ENCODE results near the gene MCRIP2.

Gene MCRIP2

GRCh38 chr16:672371-672770 lies 30.7 kb downstream of the MCRIP2 start:
- no peak for DNase-seq

- DNase-seq = no peak
These were observed 31.2 kb downstream of the MCRIP2 start for GRCh38 chr16:672851-673250.

DNA sequence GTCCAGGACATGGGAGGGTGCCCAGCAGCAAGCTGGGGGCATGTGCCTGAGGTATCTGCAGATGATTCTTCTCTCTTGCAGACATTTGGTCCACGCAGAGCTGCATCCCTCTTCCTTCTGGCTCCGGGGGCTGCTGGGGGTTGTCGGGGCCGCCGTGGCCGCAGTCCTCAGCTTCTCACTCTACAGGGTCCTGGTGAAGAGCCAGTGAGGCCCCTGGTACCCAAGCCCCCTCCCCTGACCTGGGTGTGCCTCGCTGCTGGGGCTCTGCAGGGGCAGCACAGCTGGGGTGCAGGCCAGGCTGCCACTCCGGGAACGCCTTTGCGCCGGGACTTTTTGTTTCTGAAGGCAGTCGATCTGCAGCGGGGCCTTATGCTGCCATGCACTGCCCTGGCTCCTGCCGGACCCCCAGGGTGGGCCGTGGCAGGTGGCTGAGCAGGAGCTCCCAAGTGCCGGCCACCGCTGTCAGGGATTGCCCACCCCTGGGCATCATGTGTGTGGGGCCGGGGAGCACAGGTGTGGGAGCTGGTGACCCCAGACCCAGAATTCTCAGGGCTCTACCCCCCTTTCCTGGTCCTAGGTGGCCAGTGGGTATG lies 31.9 kb downstream of the MCRIP2 start:
- no peak for DNase-seq

GRCh38 chr16:674214-674881 lies 32.7 kb downstream of the MCRIP2 start:
- DNase-seq = no peak

- DNase-seq = no peak
These were observed 33.6 kb downstream of the MCRIP2 start, which contains the start of gene RHBDL1 for GRCh38 chr16:674968-675883. Gene RHBDL1 (plus strand): TSS chr16:675671. CDS start chr16:675791, 120 bp downstream.

GRCh38 chr16:675884-676564 lies 34.4 kb downstream of the MCRIP2 start:
- no peak for DNase-seq

DNA sequence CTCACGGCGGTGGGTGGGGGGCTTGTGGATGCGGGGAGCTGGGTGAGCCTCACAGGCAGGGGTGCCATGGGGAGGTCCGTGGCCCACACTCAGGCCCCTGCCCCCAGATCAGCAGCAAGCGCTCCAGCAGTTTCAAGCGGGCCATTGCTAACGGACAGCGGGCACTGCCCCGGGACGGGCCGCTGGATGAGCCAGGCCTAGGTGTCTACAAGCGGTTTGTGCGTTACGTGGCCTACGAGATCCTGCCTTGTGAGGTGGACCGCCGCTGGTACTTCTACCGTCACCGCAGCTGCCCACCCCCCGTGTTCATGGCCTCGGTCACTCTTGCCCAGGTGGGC lies 34.9 kb downstream of the MCRIP2 start:
- DNase-seq = no peak

DNA sequence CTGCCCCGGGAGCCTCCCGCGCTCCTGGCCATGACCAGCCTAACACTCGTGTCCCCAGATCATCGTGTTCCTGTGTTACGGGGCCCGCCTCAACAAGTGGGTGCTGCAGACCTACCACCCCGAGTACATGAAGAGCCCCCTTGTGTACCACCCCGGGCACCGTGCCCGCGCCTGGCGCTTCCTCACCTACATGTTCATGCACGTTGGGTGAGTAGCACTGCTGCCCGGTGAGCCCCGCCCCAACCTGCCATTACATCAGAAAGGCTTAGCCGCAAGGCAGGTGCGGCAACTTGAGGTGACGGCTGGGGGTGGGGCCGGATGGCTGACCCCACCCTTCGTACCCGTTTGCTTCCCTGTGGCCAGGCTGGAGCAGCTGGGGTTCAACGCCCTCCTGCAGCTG lies 35.3 kb downstream of the MCRIP2 start:
- DNase-seq = peak; percentile 87

DNA sequence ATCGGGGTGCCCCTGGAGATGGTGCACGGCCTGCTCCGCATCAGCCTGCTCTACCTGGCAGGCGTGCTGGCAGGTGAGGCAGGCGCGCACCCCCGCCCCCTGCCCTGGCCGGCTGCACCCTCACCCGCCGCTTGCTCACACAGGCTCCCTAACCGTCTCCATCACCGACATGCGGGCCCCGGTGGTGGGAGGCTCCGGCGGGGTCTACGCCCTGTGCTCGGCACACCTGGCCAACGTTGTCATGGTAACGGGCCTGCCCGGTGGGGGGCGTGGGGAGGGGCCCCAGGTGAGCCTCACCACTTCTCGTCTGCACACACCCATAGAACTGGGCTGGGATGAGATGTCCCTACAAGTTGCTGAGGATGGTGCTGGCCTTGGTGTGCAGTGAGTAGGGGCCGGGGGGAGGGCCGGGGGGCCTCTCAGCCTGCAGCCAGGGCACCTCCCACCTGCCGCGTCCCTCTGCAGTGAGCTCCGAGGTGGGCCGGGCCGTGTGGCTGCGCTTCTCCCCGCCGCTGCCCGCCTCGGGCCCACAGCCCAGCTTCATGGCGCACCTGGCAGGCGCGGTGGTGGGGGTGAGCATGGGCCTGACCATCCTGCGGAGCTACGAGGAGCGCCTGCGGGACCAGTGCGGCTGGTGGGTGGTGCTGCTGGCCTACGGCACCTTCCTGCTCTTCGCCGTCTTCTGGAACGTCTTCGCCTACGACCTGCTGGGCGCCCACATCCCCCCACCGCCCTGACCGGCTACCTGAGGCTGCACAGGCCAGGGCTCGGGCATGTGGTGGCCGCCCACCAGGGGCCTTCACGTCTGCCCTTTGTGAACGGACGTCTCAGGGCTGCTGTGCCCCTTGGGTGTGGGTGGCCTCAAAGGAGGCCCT lies 35.9 kb downstream of the MCRIP2 start:
- peak; percentile 44 for DNase-seq

GRCh38 chr16:678209-678857 lies 36.7 kb downstream of the MCRIP2 start:
- DNase-seq = no peak

GRCh38 chr16:678858-679813 lies 37.5 kb downstream of the MCRIP2 start:
- peak; percentile 72 for DNase-seq

- DNase-seq = peak; percentile 56
These were observed 38.4 kb downstream of the MCRIP2 start, which contains the start of gene STUB1 for GRCh38 chr16:679814-680624. Gene STUB1 (plus strand): TSS chr16:680410. CDS start chr16:680526, 116 bp downstream.

DNA sequence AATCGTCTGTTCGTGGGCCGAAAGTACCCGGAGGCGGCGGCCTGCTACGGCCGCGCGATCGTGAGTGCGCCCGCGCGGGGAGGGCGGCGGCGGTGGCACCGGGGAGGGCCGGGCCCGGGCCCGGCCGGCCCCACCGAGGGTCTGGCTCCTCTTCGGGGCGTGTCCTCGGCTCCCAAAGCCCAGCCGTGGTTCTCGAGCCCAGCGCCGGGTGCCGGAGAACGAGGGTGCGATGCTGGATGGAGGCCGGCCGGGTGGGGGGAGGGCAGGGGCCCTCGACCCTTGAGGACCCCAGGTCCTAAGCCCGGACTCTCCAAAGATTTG lies 39.0 kb downstream of the MCRIP2 start:
- DNase-seq = no peak

DNA sequence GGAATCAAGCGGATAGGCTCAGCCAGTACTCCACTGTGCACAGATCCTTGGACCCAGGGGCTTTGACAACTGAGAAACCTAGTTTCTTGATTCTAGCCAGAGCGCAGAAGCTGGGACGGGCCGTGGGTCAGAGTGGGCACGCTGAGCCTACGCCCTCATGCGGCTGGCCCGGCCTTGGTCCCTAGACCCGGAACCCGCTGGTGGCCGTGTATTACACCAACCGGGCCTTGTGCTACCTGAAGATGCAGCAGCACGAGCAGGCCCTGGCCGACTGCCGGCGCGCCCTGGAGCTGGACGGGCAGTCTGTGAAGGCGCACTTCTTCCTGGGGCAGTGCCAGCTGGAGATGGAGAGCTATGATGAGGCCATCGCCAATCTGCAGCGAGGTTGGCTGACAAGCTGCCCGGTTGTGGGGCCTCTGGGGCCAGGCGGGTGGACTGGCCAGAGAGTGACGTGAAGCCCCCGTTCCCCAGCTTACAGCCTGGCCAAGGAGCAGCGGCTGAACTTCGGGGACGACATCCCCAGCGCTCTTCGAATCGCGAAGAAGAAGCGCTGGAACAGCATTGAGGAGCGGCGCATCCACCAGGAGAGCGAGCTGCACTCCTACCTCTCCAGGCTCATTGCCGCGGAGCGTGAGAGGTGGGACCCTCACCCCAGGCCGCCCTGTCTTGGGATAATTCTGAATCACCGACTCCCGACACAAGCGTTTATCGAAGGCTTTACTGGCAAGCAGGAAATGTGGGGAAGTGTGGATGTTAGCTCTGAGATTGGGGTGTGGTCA lies 39.5 kb downstream of the MCRIP2 start:
- DNase-seq = no peak

- DNase-seq = no peak
These were observed 40.3 kb downstream of the MCRIP2 start for GRCh38 chr16:681746-682427.

GRCh38 chr16:682493-683395 lies 41.1 kb downstream of the MCRIP2 start:
- no peak for DNase-seq
